ENCODE results near the gene TNIK. TPM values are rescaled to one million over a fixed set of nuclear protein-coding genes. Genes with fewer than 3 reads are reported as not detected.
A peak's percentile ranks its signal among the peaks of the same experiment; 100 is the strongest.

TNIK gene
- total and polyA plus RNA-seq, 2 experiments from 2014 or later = 14.6 to 34.3 TPM

DNA sequence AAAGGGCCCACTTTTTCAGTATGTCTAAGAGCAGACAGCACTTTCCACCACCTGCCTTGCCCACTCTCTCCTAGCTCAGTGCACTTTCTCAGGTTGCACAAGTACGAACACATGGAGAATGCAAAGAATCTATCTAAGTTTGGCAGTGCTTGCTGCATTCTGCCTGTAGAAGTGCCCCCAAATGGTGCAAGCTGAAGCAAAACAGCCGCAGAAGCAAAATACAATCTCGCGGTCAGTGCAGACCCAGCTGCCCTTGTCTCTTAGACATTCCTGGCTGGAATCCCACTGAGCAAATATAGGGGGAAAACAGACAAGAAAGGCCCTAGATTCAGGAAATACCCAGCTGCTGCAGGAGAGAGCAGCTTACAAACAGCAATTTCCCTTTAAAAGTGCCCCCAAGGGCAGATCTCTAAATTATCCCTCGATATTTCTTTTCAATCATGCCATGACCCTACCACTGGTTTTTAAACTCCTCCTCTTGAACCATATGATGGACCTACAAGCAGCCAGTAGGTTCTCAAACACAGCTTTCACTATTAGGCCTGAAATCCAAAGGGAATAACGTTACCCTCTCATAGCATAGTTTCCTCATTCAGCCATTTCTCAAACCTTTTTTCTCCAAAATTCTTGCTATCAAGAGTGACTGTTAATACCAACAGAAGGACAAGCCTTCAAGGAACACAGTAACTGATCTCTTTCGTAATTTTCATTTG lies 67.0 kb downstream of the TNIK start:
- peaks cover 86% of the 10 kb centered on the region for H3K79me2 ChIP-seq (replicated peaks; ENCODE audit: insufficient read depth)
- no peaks in the 10 kb centered on the region for H3K27me3 ChIP-seq (ENCODE audit: insufficient read depth)
- H3K36me3 ChIP-seq (ENCODE audit: insufficient read depth) = peaks cover 6% of the 10 kb centered on the region; the same call in 1 of the 2 replicates
- Mint-ChIP-seq H3K9me3 (peaks cover 15% of the 10 kb centered on the region), H3K4me3 (peak overlapping the region; percentile 48), H3K27ac (peak overlapping the region; percentile 95), H3K4me1 (peaks cover 59% of the 10 kb centered on the region), H3K27me3 (ENCODE audit: insufficient read depth, low read depth, poor library complexity) (no peaks in the 10 kb centered on the region), H3K36me3 (ENCODE audit: low read depth) (peaks cover 18% of the 10 kb centered on the region)
- peak overlapping the region; percentile 89 for H3K27ac ChIP-seq (ENCODE audit: low read depth)
- ATAC-seq (peak; percentile 92), DNase-seq (ENCODE audit: low spot score) (peak; percentile 82)
- no peaks in the 10 kb centered on the region for H4K20me1 ChIP-seq (replicated peaks; ENCODE audit: insufficient read depth)
- H3K4me2 ChIP-seq = peak overlapping the region; percentile 36
- 0 out of 2 replicates have a peak, but pooled peaks cover 2% of the 10 kb centered on the region for H3K9me2 ChIP-seq (ENCODE audit: insufficient read depth)
- peaks cover 27% of the 10 kb centered on the region for H3K4me1 ChIP-seq (ENCODE audit: insufficient read depth)
- no peaks in the 10 kb centered on the region for H3F3A ChIP-seq (replicated peaks; ENCODE audit: low read depth)
- no peak overlapping the region for H3K4me3 ChIP-seq
- TF ChIP-seq, protein P1, sequence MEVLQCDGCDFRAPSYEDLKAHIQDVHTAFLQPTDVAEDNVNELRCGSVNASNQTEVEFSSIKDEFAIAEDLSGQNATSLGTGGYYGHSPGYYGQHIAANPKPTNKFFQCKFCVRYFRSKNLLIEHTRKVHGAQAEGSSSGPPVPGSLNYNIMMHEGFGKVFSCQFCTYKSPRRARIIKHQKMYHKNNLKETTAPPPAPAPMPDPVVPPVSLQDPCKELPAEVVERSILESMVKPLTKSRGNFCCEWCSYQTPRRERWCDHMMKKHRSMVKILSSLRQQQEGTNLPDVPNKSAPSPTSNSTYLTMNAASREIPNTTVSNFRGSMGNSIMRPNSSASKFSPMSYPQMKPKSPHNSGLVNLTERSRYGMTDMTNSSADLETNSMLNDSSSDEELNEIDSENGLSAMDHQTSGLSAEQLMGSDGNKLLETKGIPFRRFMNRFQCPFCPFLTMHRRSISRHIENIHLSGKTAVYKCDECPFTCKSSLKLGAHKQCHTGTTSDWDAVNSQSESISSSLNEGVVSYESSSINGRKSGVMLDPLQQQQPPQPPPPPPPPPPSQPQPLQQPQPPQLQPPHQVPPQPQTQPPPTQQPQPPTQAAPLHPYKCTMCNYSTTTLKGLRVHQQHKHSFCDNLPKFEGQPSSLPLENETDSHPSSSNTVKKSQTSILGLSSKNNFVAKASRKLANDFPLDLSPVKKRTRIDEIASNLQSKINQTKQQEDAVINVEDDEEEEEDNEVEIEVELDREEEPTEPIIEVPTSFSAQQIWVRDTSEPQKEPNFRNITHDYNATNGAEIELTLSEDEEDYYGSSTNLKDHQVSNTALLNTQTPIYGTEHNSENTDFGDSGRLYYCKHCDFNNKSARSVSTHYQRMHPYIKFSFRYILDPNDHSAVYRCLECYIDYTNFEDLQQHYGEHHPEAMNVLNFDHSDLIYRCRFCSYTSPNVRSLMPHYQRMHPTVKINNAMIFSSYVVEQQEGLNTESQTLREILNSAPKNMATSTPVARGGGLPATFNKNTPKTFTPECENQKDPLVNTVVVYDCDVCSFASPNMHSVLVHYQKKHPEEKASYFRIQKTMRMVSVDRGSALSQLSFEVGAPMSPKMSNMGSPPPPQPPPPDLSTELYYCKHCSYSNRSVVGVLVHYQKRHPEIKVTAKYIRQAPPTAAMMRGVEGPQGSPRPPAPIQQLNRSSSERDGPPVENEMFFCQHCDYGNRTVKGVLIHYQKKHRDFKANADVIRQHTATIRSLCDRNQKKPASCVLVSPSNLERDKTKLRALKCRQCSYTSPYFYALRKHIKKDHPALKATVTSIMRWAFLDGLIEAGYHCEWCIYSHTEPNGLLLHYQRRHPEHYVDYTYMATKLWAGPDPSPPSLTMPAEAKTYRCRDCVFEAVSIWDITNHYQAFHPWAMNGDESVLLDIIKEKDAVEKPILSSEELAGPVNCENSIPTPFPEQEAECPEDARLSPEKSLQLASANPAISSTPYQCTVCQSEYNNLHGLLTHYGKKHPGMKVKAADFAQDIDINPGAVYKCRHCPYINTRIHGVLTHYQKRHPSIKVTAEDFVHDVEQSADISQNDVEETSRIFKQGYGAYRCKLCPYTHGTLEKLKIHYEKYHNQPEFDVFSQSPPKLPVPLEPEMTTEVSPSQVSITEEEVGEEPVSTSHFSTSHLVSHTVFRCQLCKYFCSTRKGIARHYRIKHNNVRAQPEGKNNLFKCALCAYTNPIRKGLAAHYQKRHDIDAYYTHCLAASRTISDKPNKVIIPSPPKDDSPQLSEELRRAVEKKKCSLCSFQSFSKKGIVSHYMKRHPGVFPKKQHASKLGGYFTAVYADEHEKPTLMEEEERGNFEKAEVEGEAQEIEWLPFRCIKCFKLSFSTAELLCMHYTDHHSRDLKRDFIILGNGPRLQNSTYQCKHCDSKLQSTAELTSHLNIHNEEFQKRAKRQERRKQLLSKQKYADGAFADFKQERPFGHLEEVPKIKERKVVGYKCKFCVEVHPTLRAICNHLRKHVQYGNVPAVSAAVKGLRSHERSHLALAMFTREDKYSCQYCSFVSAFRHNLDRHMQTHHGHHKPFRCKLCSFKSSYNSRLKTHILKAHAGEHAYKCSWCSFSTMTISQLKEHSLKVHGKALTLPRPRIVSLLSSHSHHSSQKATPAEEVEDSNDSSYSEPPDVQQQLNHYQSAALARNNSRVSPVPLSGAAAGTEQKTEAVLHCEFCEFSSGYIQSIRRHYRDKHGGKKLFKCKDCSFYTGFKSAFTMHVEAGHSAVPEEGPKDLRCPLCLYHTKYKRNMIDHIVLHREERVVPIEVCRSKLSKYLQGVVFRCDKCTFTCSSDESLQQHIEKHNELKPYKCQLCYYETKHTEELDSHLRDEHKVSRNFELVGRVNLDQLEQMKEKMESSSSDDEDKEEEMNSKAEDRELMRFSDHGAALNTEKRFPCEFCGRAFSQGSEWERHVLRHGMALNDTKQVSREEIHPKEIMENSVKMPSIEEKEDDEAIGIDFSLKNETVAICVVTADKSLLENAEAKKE (CRISPR knock-in tag; IDR thresholded peaks at IDR 0.05) = 0 out of 2 replicates have a peak, but pooled peaks have one; percentile 9
- TF ChIP-seq ZNF331 (CRISPR knock-in tag; IDR thresholded peaks at IDR 0.05; ENCODE audit: low read depth) = no peak
- no peak overlapping the region for H2AFZ ChIP-seq

GRCh38 chr3:171391432-171391831 lies 68.8 kb downstream of the TNIK start:
- DNase-seq (ENCODE audit: low spot score) = no peak
- H3K36me3 Mint-ChIP-seq (ENCODE audit: low read depth) = peaks cover 18% of the 10 kb centered on the region
- no peak overlapping the region for H3K4me3 Mint-ChIP-seq
- H3K79me2 ChIP-seq (replicated peaks; ENCODE audit: insufficient read depth) = peaks cover 86% of the 10 kb centered on the region
- 0 out of 2 replicates have a peak, but pooled peaks cover 2% of the 10 kb centered on the region for H3K9me2 ChIP-seq (ENCODE audit: insufficient read depth)
- peaks cover 15% of the 10 kb centered on the region for H3K9me3 Mint-ChIP-seq
- no peak overlapping the region for H3K4me3 ChIP-seq
- H3K4me2 ChIP-seq = no peak overlapping the region
- no peak for ATAC-seq
- H4K20me1 ChIP-seq (replicated peaks; ENCODE audit: insufficient read depth) = no peaks in the 10 kb centered on the region
- peaks cover 6% of the 10 kb centered on the region; the same call in 1 of the 2 replicates for H3K36me3 ChIP-seq (ENCODE audit: insufficient read depth)
- H2AFZ ChIP-seq = no peak overlapping the region
- no peaks in the 10 kb centered on the region for H3F3A ChIP-seq (replicated peaks; ENCODE audit: low read depth)
- peaks cover 60% of the 10 kb centered on the region for H3K4me1 Mint-ChIP-seq
- H3K27ac ChIP-seq (ENCODE audit: low read depth) = no peak overlapping the region
- H3K27ac Mint-ChIP-seq = no peak overlapping the region
- H3K4me1 ChIP-seq (ENCODE audit: insufficient read depth) = peaks cover 27% of the 10 kb centered on the region
- no peaks in the 10 kb centered on the region for H3K27me3 Mint-ChIP-seq (ENCODE audit: insufficient read depth, low read depth, poor library complexity)
- no peaks in the 10 kb centered on the region for H3K27me3 ChIP-seq (ENCODE audit: insufficient read depth)
- no peak for TF ChIP-seq ETS1 (IDR thresholded peaks at IDR 0.05)
- no peak for TF ChIP-seq JUNB (IDR thresholded peaks at IDR 0.05; ENCODE audit: unreplicated experiment)
- no peak for TF ChIP-seq ZNF114 (CRISPR knock-in tag; IDR thresholded peaks at IDR 0.05)
- no peak for TF ChIP-seq POLR2AphosphoS5 (IDR thresholded peaks at IDR 0.05; ENCODE audit: low read depth)
- TF ChIP-seq, protein P2, sequence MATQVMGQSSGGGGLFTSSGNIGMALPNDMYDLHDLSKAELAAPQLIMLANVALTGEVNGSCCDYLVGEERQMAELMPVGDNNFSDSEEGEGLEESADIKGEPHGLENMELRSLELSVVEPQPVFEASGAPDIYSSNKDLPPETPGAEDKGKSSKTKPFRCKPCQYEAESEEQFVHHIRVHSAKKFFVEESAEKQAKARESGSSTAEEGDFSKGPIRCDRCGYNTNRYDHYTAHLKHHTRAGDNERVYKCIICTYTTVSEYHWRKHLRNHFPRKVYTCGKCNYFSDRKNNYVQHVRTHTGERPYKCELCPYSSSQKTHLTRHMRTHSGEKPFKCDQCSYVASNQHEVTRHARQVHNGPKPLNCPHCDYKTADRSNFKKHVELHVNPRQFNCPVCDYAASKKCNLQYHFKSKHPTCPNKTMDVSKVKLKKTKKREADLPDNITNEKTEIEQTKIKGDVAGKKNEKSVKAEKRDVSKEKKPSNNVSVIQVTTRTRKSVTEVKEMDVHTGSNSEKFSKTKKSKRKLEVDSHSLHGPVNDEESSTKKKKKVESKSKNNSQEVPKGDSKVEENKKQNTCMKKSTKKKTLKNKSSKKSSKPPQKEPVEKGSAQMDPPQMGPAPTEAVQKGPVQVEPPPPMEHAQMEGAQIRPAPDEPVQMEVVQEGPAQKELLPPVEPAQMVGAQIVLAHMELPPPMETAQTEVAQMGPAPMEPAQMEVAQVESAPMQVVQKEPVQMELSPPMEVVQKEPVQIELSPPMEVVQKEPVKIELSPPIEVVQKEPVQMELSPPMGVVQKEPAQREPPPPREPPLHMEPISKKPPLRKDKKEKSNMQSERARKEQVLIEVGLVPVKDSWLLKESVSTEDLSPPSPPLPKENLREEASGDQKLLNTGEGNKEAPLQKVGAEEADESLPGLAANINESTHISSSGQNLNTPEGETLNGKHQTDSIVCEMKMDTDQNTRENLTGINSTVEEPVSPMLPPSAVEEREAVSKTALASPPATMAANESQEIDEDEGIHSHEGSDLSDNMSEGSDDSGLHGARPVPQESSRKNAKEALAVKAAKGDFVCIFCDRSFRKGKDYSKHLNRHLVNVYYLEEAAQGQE (IDR thresholded peaks at IDR 0.05; ENCODE audit: unreplicated experiment) = no peak
- TF ChIP-seq CREB1 (CRISPR knock-in tag; IDR thresholded peaks at IDR 0.05; ENCODE audit: low read depth) = no peak
- no peak for TF ChIP-seq NANOG (IDR thresholded peaks at IDR 0.05; ENCODE audit: borderline replicate concordance)
- TF ChIP-seq EZH2phosphoT487 (IDR thresholded peaks at IDR 0.05; ENCODE audit: unreplicated experiment) = no peak
- TF ChIP-seq ZNF331 (CRISPR knock-in tag; IDR thresholded peaks at IDR 0.05; ENCODE audit: low read depth) = no peak
